ENCODE measurements around the gene NDUFS8.

DNA sequence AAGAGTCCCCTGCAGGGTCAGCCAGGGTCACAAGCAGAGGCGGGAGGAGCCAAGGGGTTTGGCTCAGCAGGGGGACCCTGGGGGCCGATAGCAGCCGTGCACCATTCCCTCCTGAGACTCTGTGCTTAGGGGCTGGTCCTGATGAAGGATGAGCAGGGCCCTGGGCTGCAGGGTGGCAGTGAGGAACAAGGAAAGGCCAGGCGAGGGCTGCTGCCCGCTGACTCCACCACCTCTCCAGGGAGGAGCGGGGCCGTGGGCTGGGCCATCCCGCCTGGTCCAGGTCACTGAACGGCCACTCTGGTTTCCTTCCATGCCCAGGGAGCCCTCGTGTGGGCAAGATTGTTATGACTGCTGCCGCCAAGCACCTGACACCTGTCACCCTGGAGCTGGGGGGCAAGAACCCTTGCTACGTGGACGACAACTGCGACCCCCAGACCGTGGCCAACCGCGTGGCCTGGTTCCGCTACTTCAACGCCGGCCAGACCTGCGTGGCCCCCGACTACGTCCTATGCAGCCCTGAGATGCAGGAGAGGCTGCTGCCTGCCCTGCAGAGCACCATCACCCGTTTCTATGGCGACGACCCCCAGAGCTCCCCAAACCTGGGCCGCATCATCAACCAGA is 9.2 kb upstream of the NDUFS8 start:
- TF ChIP-seq TCF12 (IDR thresholded peaks at IDR 0.05; ENCODE audit: low read depth): no peak
- no peak for TF ChIP-seq EP300 (IDR thresholded peaks at IDR 0.05; ENCODE audit: borderline replicate concordance)
- TF ChIP-seq YY1 (IDR thresholded peaks at IDR 0.05; ENCODE audit: low read depth): no peak
- TF ChIP-seq TEAD4 (IDR thresholded peaks at IDR 0.05): no peak
- TF ChIP-seq TAF1 (IDR thresholded peaks at IDR 0.05; ENCODE audit: low read depth): 0 out of 2 replicates have a peak, but pooled peaks have one; percentile 12
- TF ChIP-seq CEBPB (IDR thresholded peaks at IDR 0.05): no peak
- TF ChIP-seq ZBTB7A (IDR thresholded peaks at IDR 0.05; ENCODE audit: low read depth): no peak
- peak; percentile 85 for TF ChIP-seq RAD21 (IDR thresholded peaks at IDR 0.05; ENCODE audit: low read depth)
- no peak for TF ChIP-seq FOXM1 (IDR thresholded peaks at IDR 0.05; ENCODE audit: borderline replicate concordance, low read depth)
- no peak for TF ChIP-seq REST (IDR thresholded peaks at IDR 0.05; ENCODE audit: low read depth)
- TF ChIP-seq EGR1 (IDR thresholded peaks at IDR 0.05): peak; percentile 34; the same call in 1 of the 2 replicates
